ENCODE data around the gene VCAM1. TPM values are rescaled to one million over a fixed set of nuclear protein-coding genes. Genes with fewer than 3 reads are reported as not detected.
A peak's percentile ranks its signal among the peaks of the same experiment; 100 is the strongest.

The VCAM1 gene
- total and polyA plus RNA-seq, 2 of the 4 experiments (the other 2 are of a cell fraction), result 10.1 to 21.1 TPM

DNA sequence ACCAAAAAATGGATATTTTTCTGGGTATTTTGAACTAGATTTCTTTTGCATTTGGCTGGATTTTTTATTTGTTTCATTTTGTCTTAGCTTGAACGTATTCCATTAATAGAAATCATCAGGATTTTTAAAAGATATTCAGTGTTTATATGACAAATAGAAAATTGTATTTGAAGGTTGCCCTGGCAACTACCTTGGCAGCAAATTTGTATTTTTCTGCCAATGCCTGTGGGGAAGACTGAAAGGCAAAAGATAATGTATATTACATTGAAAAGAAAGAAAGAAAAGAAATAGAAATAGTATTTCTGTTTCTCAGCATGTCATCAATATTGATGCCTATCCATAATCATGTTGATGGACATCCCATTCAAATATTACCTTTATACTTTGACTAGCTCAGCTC is 16.8 kb downstream of the VCAM1 start:
- no peak overlapping the region for H2BK20ac ChIP-seq (ENCODE audit: low read depth, low read length)
- H3K4ac ChIP-seq (ENCODE audit: low read depth, low read length), result peak overlapping the region; percentile 15; the same call in 1 of the 2 replicates
- peak overlapping the region; percentile 36 for H2BK5ac ChIP-seq (ENCODE audit: low read depth, low read length, poor library complexity, severe bottlenecking)
- no peaks in the 10 kb centered on the region for H3K27me3 ChIP-seq (ENCODE audit: control insufficient read depth, insufficient read depth, low read length)
- no peak overlapping the region for H2BK15ac ChIP-seq (ENCODE audit: low read depth, low read length)
- intact Hi-C loops (cut with micrococcal nuclease), result loop anchor here (2.0 kb wide), 1 partner anchor 130 kb away; no protein-coding TSS in a partner anchor
- no TSS peak for BruUV-seq (replicated peaks)
- in situ Hi-C loops (cut with MboI; ENCODE audit: low sequenced_read_pairs), result no loop called here
- H3K36me3 ChIP-seq (ENCODE audit: control insufficient read depth, insufficient read depth, low read length), result peaks cover 15% of the 10 kb centered on the region
- no peak overlapping the region; the same call in 1 of the 2 replicates for H3K27ac ChIP-seq (ENCODE audit: insufficient read depth, low read length)
- H4K91ac ChIP-seq (ENCODE audit: insufficient read depth, low read depth, low read length), result no peak overlapping the region
- H3K9me1 ChIP-seq (ENCODE audit: insufficient read depth, low read length), result peaks cover 2% of the 10 kb centered on the region; the same call in 1 of the 2 replicates
- H2AFZ ChIP-seq (replicated peaks; ENCODE audit: low read length, poor library complexity), result no peak overlapping the region
- ATAC-seq (ENCODE audit: low read depth), result no peak
- H3K4me2 ChIP-seq (ENCODE audit: low read depth, low read length), result 0 out of 2 replicates have a peak overlapping the region, but pooled peaks have one; percentile 17
- dilution Hi-C loops (cut with HindIII; ENCODE audit: low sequenced_read_pairs, unreplicated experiment), result no loop called here
- POLR2A ChIA-PET (ENCODE audit: unreplicated experiment), result no interaction called here
- peak overlapping the region; percentile 10; the same call in 1 of the 2 replicates for H4K5ac ChIP-seq (ENCODE audit: low read depth, low read length)
- peak overlapping the region; percentile 47; the same call in 1 of the 2 replicates for H3K18ac ChIP-seq (ENCODE audit: low read depth, low read length)
- no peaks in the 10 kb centered on the region for H4K20me1 ChIP-seq (ENCODE audit: insufficient read depth, low read length)
- H2BK120ac ChIP-seq (ENCODE audit: low read depth, low read length), result 0 out of 2 replicates have a peak overlapping the region, but pooled peaks have one; percentile 11
- WGBS, 2 experiments (ENCODE audit: extremely low coverage in 2 of 2, insufficient read length in 1 of 2), result no CpG with 5 or more reads among the region's 1 CpG
- TF ChIP-seq ELK1 (IDR thresholded peaks at IDR 0.05; ENCODE audit: borderline replicate concordance, low read depth, low read length) (no peak), CEBPB (IDR thresholded peaks at IDR 0.05; ENCODE audit: low read depth, low read length) (no peak), RCOR1 (IDR thresholded peaks at IDR 0.05; ENCODE audit: insufficient replicate concordance, low read length) (no peak), MAFK (IDR thresholded peaks at IDR 0.05; ENCODE audit: low read depth, low read length) (no peak), MAZ (IDR thresholded peaks at IDR 0.05; ENCODE audit: borderline replicate concordance, low read depth, low read length) (no peak)
- no peaks in the 10 kb centered on the region for H3K9me3 ChIP-seq (ENCODE audit: control insufficient read depth, insufficient read depth, low read length)
- H3K79me1 ChIP-seq (ENCODE audit: low read depth in 1 of 2, low read length in 2 of 2), result no peaks in the 10 kb centered on the region
- H3K56ac ChIP-seq (ENCODE audit: extremely low read depth, insufficient read depth, low read length), result no peak overlapping the region
- H3K14ac ChIP-seq (replicated peaks; ENCODE audit: low read depth, low read length), result no peak overlapping the region
- H4K8ac ChIP-seq (ENCODE audit: low read depth in 2 of 2, low read length in 2 of 2), result 0 out of 4 replicates have a peak overlapping the region, but pooled peaks of 1 of the 2 experiments have one; percentile 12
- peak; percentile 36 for DNase-seq
- CTCF ChIA-PET, result interaction anchor here (1.8 kb wide), 1 partner anchor 59 kb away, joined by 6 read pairs; no protein-coding TSS in a partner anchor
- H3K4me1 ChIP-seq (ENCODE audit: control insufficient read depth, insufficient read depth, low read length), result peaks cover 6% of the 10 kb centered on the region
- peak overlapping the region; percentile 40; the same call in 1 of the 2 replicates for H3K23ac ChIP-seq (ENCODE audit: low read depth, low read length)
- H3K9ac ChIP-seq (ENCODE audit: low read depth, low read length), result no peak overlapping the region
- H3K4me3 ChIP-seq (ENCODE audit: insufficient read depth, low read depth, low read length), result no peak overlapping the region
- no peak overlapping the region for H2AK5ac ChIP-seq (ENCODE audit: low read depth, low read length)
- H2AK9ac ChIP-seq (replicated peaks; ENCODE audit: low read depth, low read length, poor library complexity), result no peak overlapping the region

All from IMR-90 (cell line).